ENCODE results near the gene COL4A5. TPM values are rescaled to one million over a fixed set of nuclear protein-coding genes. Genes with fewer than 3 reads are reported as not detected.

COL4A5 gene
- total RNA-seq, 1 donor: not detected

DNA sequence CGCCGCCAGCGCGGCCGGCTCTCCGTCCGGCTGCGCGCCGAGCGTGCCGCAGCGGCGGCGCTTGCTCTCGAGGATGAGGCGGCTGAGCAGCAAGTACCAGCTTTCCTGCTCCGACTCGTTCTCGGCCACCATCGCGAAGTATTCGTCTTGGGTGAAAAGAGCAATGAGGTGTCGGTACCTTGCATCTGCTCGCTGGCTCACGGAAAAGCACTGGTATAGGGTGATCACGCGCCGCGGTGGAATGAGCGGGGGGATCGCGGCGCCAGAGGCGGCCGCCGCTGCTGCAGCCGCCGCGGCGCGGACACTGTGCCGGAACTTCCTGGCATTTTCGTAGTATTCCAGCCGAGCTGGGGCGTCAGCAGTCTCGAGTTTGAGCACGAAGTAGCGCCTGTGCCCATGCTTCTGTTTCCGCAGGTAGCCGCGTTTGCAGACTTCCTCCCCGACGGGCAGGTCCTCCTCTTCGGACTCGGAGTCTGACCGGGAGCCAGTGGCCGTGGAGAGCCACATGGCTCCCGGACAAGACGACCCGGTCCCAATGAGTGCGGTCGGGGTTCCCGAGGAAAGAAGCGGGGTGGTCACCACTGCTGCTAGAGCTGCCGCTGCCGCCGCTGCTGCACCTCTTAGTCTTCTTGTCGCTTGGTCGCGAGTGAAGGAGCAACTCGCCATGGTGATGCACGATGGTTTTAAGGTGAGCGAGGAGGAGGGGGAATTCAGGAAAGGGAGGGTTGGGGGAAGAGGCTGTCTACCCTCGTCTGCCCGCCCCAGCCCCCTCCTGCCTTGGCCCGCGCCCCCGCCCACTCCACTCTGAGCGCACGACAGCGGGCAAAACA lies 296.3 kb downstream of the COL4A5 start:
- Histone ChIP-seq H3K4me1 (ENCODE audit: insufficient read depth, low read length) (no peaks in the 10 kb centered on the region), H3K27me3 (ENCODE audit: insufficient read depth, low read length) (peaks cover 47% of the 10 kb centered on the region), H3K4me3 (ENCODE audit: low read length) (no peak overlapping the region)

DNA sequence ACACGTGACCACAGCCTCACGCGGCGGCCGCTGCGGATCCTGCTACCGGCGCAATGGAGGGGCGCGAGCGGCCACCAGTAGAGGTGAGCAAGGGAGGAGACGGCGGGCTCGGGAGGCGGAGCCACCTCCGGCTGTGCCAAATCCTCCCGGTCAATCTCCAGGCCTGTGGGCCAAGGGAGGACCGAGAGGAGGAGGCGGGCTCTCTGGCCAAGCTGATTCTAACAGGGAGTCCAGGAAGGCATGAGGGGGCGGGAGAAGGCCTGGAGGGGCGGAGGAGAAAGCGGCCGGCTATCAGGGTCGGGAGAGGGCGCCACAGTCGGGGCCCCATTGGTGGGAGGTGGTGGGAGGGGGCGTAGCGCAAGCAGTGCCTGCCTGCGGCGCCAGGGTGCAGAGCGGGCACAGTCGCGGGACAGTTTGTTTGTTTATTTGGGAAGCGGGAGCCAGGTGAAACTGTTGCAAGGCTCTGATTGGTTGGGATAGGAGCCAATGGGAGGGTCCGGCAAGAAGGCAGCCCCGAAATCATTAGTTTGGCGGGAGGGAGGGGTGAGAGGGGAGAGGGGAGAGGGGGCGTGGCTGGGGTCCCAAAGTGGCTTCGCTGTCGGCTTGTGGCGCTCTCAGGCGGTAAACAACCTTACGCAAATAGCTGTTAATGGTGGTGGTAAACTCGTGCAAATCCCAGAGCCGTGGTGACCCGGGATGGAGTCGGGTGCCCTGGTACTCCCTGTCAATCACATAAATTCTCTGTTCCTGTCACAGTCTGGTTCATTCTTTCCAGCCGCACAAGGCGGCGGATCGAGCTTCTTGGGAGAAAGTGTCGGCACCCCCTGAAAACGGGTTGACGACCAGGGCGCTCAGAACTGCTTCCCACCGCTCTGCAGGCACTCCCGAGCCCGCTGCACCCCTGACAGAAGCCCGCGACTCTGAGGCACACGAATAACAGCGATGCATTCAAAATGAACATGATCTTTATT lies 297.2 kb downstream of the COL4A5 start, which contains the start of gene IRS4:
IRS4 (minus strand) TSS at position 55 of the 971 bp plus-strand sequence.
- H3K27me3 ChIP-seq (ENCODE audit: insufficient read depth, low read length): peaks cover 38% of the 10 kb centered on the region

More for the DNA sequence above, 296.3 kb downstream of the COL4A5 start:
- H3K9me3 ChIP-seq (ENCODE audit: low read depth, low read length): no peaks in the 10 kb centered on the region

DNA sequence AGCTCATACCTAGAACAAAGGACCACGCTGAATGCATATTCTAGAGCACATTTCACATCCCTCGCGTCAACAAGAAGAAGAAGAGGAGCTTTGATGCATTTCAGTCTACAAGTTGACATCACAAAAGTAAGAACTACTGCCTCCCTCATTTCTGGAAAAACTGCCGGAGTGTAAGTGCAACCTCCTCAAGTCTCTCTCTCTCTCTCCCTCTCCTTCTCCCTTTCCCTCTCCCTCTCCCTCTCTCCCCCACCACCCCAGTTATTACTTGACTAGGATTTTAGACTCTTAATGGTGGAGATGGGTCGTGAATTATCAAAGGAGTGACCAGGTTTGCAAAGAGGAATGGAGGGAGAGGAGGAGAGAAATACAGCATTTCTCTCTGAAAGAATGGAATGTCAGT lies 298.1 kb downstream of the COL4A5 start:
- Histone ChIP-seq H3K27me3 (ENCODE audit: insufficient read depth, low read length) (peaks cover 33% of the 10 kb centered on the region), H3K4me1 (ENCODE audit: insufficient read depth, low read length) (no peaks in the 10 kb centered on the region), H3K4me3 (ENCODE audit: low read length) (no peak overlapping the region), H3K9me3 (ENCODE audit: low read depth, low read length) (no peaks in the 10 kb centered on the region)

More for the DNA sequence above, 297.2 kb downstream of the COL4A5 start, which contains the start of gene IRS4:
- H3K4me3 ChIP-seq (ENCODE audit: low read length): no peak within 1 kb of the TSS
- H3K4me1 ChIP-seq (ENCODE audit: insufficient read depth, low read length): no peaks in the 10 kb centered on the region
- no peaks in the 10 kb centered on the region for H3K9me3 ChIP-seq (ENCODE audit: low read depth, low read length)

DNA sequence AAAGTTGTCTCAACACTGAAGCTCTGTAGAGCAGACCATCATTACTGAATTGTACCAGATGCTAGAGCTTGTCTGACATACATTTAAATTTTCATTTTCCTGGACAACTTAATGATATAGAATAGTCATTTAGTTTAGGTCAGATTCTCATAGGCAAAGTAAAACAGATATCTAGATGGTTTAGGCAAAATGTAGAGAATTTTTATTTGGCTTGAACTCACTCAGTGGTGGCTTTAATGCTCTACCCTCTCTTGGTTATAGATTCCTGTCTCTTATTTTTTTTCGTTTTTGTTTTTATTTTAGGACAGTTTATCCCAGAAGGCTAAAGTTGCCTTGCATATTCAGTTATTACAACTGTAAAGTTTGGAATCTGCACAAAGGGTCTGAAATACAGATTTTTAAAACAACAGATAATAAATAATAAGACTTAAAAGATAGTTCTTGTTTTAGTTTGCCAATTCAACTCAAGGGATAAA lies 300.7 kb downstream of the COL4A5 start:
- Histone ChIP-seq H3K27me3 (ENCODE audit: insufficient read depth, low read length) (peaks cover 14% of the 10 kb centered on the region), H3K4me3 (ENCODE audit: low read length) (no peak overlapping the region), H3K9me3 (ENCODE audit: low read depth, low read length) (no peaks in the 10 kb centered on the region), H3K4me1 (ENCODE audit: insufficient read depth, low read length) (no peaks in the 10 kb centered on the region)

Other genes starting within 250 kb of the COL4A5 start
- not detected for gene COL4A6, start 1.4 kb upstream of the COL4A5 start, total RNA-seq

Data from mononuclear cell (primary cell).